ENCODE measurements around the gene SLC45A3. TPM values are rescaled to one million over a fixed set of nuclear protein-coding genes. Genes with fewer than 3 reads are reported as not detected.

Gene SLC45A3
- total RNA-seq, 1 experiment from 2014 or later = 5.5 TPM

GRCh38 chr1:205672970-205673369 lies 7.3 kb downstream of the SLC45A3 start:
- H3K36me3 Mint-ChIP-seq (ENCODE audit: insufficient read depth, unreplicated experiment) = peaks cover 4% of the 10 kb centered on the region
- no peaks in the 10 kb centered on the region for H3K9me3 Mint-ChIP-seq (ENCODE audit: unreplicated experiment)
- H3K27me3 Mint-ChIP-seq (ENCODE audit: insufficient read depth, unreplicated experiment) = no peaks in the 10 kb centered on the region
- peak overlapping the region; percentile 39 for H3K27ac Mint-ChIP-seq (ENCODE audit: unreplicated experiment)
- DNase-seq = peak in 1 of 2 experiments; percentile 35
- no peaks in the 10 kb centered on the region for H3K27me3 ChIP-seq (replicated peaks; ENCODE audit: control insufficient read depth, insufficient read depth, low read length)
- BruUV-seq (replicated peaks) = no TSS peak
- H3K4me1 ChIP-seq = peaks cover 62% of the 10 kb centered on the region
- H3K4me3 ChIP-seq (ENCODE audit: low read depth, low read length) = no peak overlapping the region
- intact Hi-C loops (cut with micrococcal nuclease; ENCODE audit: unreplicated experiment) = loop anchor here (1.0 kb wide), 1 partner anchor 38 kb away; no protein-coding TSS in a partner anchor
- POLR2A ChIA-PET = interaction anchor here (0.5 kb wide), 1 partner anchor 737 kb away, joined by 4 read pairs; no protein-coding TSS in a partner anchor
- peaks cover 48% of the 10 kb centered on the region for H3K4me1 Mint-ChIP-seq (ENCODE audit: low read depth, unreplicated experiment)
- no peaks in the 10 kb centered on the region for H3K9me3 ChIP-seq
- TF ChIP-seq CTCF (IDR thresholded peaks at IDR 0.05; ENCODE audit: insufficient read depth in 1 of 2, low read depth in 1 of 2, low read length in 1 of 2, severe bottlenecking in 1 of 2, unreplicated experiment in 1 of 2) = no peak
- CTCF ChIA-PET = interaction anchor here (0.8 to 1.7 kb wide), 4 partner anchors 14 to 81 kb away, joined by 3 to 13 read pairs (median 6); no protein-coding TSS in a partner anchor
- H3K36me3 ChIP-seq (ENCODE audit: control insufficient read depth, insufficient read depth, low read length) = no peaks in the 10 kb centered on the region
- H3K4me3 Mint-ChIP-seq (ENCODE audit: unreplicated experiment) = no peak overlapping the region

GRCh38 chr1:205672395-205672889 lies 7.9 kb downstream of the SLC45A3 start:
- TF ChIP-seq CTCF (IDR thresholded peaks at IDR 0.05; ENCODE audit: insufficient read depth in 1 of 2, low read depth in 1 of 2, low read length in 1 of 2, severe bottlenecking in 1 of 2, unreplicated experiment in 1 of 2) = no peak
- H3K27me3 Mint-ChIP-seq (ENCODE audit: insufficient read depth, unreplicated experiment) = no peaks in the 10 kb centered on the region
- no TSS peak for BruUV-seq (replicated peaks)
- intact Hi-C loops (cut with micrococcal nuclease; ENCODE audit: unreplicated experiment) = loop anchor here (1.0 kb wide), 1 partner anchor 39 kb away; no protein-coding TSS in a partner anchor
- Histone ChIP-seq H3K4me3 (ENCODE audit: low read depth, low read length) (no peak overlapping the region), H3K9me3 (no peaks in the 10 kb centered on the region), H3K27me3 (replicated peaks; ENCODE audit: control insufficient read depth, insufficient read depth, low read length) (no peaks in the 10 kb centered on the region), H3K4me1 (peaks cover 62% of the 10 kb centered on the region), H3K36me3 (ENCODE audit: control insufficient read depth, insufficient read depth, low read length) (no peaks in the 10 kb centered on the region)
- peaks cover 50% of the 10 kb centered on the region for H3K4me1 Mint-ChIP-seq (ENCODE audit: low read depth, unreplicated experiment)
- peaks cover 4% of the 10 kb centered on the region for H3K36me3 Mint-ChIP-seq (ENCODE audit: insufficient read depth, unreplicated experiment)
- CTCF ChIA-PET = interaction anchor here (0.8 to 1.7 kb wide), 4 partner anchors 13 to 81 kb away, joined by 3 to 13 read pairs (median 6); no protein-coding TSS in a partner anchor
- POLR2A ChIA-PET = interaction anchor here (0.5 kb wide), 1 partner anchor 737 kb away, joined by 4 read pairs; no protein-coding TSS in a partner anchor
- H3K9me3 Mint-ChIP-seq (ENCODE audit: unreplicated experiment) = no peaks in the 10 kb centered on the region
- DNase-seq = no peak
- H3K4me3 Mint-ChIP-seq (ENCODE audit: unreplicated experiment) = peak overlapping the region; percentile 72
- peak overlapping the region; percentile 98 for H3K27ac Mint-ChIP-seq (ENCODE audit: unreplicated experiment)

GRCh38 chr1:205670611-205671430 lies 9.5 kb downstream of the SLC45A3 start:
- Histone ChIP-seq H3K36me3 (ENCODE audit: control insufficient read depth, insufficient read depth, low read length) (no peaks in the 10 kb centered on the region), H3K4me3 (ENCODE audit: low read depth, low read length) (no peak overlapping the region), H3K27me3 (replicated peaks; ENCODE audit: control insufficient read depth, insufficient read depth, low read length) (no peaks in the 10 kb centered on the region), H3K4me1 (peaks cover 58% of the 10 kb centered on the region), H3K9me3 (no peaks in the 10 kb centered on the region)
- intact Hi-C loops (cut with micrococcal nuclease; ENCODE audit: unreplicated experiment) = no loop called here
- H3K36me3 Mint-ChIP-seq (ENCODE audit: insufficient read depth, unreplicated experiment) = peaks cover 4% of the 10 kb centered on the region
- H3K27ac Mint-ChIP-seq (ENCODE audit: unreplicated experiment) = no peak overlapping the region
- no peak for TF ChIP-seq CTCF (IDR thresholded peaks at IDR 0.05; ENCODE audit: insufficient read depth in 1 of 2, low read depth in 1 of 2, low read length in 1 of 2, severe bottlenecking in 1 of 2, unreplicated experiment in 1 of 2)
- H3K9me3 Mint-ChIP-seq (ENCODE audit: unreplicated experiment) = no peaks in the 10 kb centered on the region
- peak in 1 of 2 experiments; percentile 37 for DNase-seq
- H3K4me3 Mint-ChIP-seq (ENCODE audit: unreplicated experiment) = peak overlapping the region; percentile 72
- no TSS peak for BruUV-seq (replicated peaks)
- POLR2A ChIA-PET = no interaction called here
- H3K27me3 Mint-ChIP-seq (ENCODE audit: insufficient read depth, unreplicated experiment) = no peaks in the 10 kb centered on the region
- CTCF ChIA-PET = interaction anchor here (0.8 to 3.5 kb wide), 2 partner anchors 12 to 13 kb away, joined by 12 to 15 read pairs; no protein-coding TSS in a partner anchor
- peaks cover 37% of the 10 kb centered on the region for H3K4me1 Mint-ChIP-seq (ENCODE audit: low read depth, unreplicated experiment)
